Measurements from ENCODE around the gene RAD23A. TPM values are rescaled to one million over a fixed set of nuclear protein-coding genes. Genes with fewer than 3 reads are reported as not detected.
A peak's percentile ranks its signal among the peaks of the same experiment; 100 is the strongest.

RAD23A gene
- 62.1 TPM for total RNA-seq (ENCODE audit: unreplicated experiment)
- long read RNA-seq, transcript RAD23A-203 (9 exons, 1,746 nt), result major isoform, 19 of 42 reads
- long read RNA-seq, transcript RAD23A-201 (9 exons, 1,736 nt), result minor isoform, 14 of 42 reads
- long read RNA-seq, partial matches to known transcripts, result 0 of 42 reads
- long read RNA-seq, other reads (novel, unspliced or antisense), result 8 of 42 reads

DNA sequence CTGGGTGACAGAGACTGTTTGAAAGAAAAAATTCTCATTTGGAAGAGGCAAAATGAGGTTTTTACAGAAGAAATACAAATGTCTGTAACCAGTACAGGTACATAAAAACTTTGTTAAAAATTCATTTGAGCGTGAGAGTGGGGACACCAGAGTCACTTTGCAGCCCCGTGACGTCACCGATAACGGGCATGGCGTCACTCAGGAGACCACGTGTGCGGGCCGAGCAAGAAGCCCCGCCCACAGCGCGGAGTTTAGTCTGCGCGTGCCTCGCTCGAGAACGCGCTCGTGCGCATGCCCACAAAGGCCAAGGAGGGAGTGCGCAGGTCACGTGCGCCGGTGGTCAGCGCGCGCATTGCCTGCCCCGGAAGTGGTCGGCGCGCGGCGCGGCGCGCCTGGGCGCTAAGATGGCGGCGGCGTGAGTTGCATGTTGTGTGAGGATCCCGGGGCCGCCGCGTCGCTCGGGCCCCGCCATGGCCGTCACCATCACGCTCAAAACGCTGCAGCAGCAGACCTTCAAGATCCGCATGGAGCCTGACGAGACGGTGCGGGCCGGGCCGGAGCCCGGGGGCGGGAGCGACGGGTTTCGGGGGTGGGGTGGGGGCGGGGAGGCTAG lies at the start of gene RAD23A:
TSS of gene RAD23A (plus strand) at position 384 of the 613 bp plus-strand sequence. CDS start at position 471, 87 bp downstream.
- peaks cover 14% of the 10 kb centered on the region for H3K27me3 Mint-ChIP-seq (ENCODE audit: unreplicated experiment)
- H3K9me3 Mint-ChIP-seq (ENCODE audit: unreplicated experiment), result peaks cover 19% of the 10 kb centered on the region
- H3K4me3 Mint-ChIP-seq (ENCODE audit: unreplicated experiment), result peak within 1 kb of the TSS; percentile 92
- no peaks in the 10 kb centered on the region for H3K36me3 Mint-ChIP-seq (ENCODE audit: unreplicated experiment)
- TF ChIP-seq, protein P1, sequence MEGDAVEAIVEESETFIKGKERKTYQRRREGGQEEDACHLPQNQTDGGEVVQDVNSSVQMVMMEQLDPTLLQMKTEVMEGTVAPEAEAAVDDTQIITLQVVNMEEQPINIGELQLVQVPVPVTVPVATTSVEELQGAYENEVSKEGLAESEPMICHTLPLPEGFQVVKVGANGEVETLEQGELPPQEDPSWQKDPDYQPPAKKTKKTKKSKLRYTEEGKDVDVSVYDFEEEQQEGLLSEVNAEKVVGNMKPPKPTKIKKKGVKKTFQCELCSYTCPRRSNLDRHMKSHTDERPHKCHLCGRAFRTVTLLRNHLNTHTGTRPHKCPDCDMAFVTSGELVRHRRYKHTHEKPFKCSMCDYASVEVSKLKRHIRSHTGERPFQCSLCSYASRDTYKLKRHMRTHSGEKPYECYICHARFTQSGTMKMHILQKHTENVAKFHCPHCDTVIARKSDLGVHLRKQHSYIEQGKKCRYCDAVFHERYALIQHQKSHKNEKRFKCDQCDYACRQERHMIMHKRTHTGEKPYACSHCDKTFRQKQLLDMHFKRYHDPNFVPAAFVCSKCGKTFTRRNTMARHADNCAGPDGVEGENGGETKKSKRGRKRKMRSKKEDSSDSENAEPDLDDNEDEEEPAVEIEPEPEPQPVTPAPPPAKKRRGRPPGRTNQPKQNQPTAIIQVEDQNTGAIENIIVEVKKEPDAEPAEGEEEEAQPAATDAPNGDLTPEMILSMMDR (IDR thresholded peaks at IDR 0.05; ENCODE audit: partially characterized antibody, unreplicated experiment), result no peak
- peaks cover 12% of the 10 kb centered on the region for H3K4me1 Mint-ChIP-seq (ENCODE audit: low read depth, unreplicated experiment)
- peak; percentile 100 for DNase-seq
- peak within 1 kb of the TSS; percentile 84 for H3K27ac Mint-ChIP-seq (ENCODE audit: unreplicated experiment)

- TF ChIP-seq, protein P1 (IDR thresholded peaks at IDR 0.05; ENCODE audit: partially characterized antibody, unreplicated experiment), result no peak
- no peak for DNase-seq
- H3K27ac Mint-ChIP-seq (ENCODE audit: unreplicated experiment), result no peak overlapping the region
- no peak overlapping the region for H3K4me3 Mint-ChIP-seq (ENCODE audit: unreplicated experiment)
- no peaks in the 10 kb centered on the region for H3K4me1 Mint-ChIP-seq (ENCODE audit: low read depth, unreplicated experiment)
- peaks cover 1% of the 10 kb centered on the region for H3K27me3 Mint-ChIP-seq (ENCODE audit: unreplicated experiment)
- H3K36me3 Mint-ChIP-seq (ENCODE audit: unreplicated experiment), result no peaks in the 10 kb centered on the region
- H3K9me3 Mint-ChIP-seq (ENCODE audit: unreplicated experiment), result peaks cover 2% of the 10 kb centered on the region
Observed at GRCh38 chr19:12896460-12896859, 49.2 kb upstream of the RAD23A start.

DNA sequence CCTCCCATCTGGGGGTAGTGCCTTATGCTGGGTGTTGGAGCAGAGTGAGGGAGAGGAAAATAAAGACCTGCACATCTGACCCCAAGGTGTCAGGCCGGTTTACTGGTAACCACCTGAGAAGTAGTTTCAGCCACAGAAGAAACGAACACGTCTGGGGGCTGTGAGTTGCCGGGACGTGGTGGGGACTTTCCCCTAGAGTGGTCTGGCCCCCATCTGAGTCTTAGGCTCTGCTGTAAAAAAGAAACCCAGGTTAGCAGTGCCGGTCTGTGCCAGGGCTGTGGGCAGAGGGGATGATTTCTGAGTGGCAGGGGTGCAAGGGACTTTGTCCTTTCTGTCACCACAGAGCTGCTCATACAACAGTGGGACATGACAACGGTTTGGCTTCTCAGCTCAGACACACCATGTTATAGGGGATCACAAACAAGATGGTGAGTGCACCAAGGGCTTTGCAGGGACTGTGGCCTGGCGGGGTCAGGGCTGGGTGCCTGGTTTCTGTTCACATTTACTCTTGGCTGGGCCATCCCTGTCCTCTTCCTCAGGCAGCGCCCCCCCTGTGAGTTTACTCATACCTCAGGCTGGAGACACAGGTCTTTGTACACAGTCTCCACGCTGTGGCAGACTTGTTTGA lies 45.7 kb upstream of the RAD23A start:
- no peak for DNase-seq
- TF ChIP-seq, protein P1 (IDR thresholded peaks at IDR 0.05; ENCODE audit: partially characterized antibody, unreplicated experiment), result no peak
- no peak overlapping the region for H3K4me3 Mint-ChIP-seq (ENCODE audit: unreplicated experiment)
- H3K27me3 Mint-ChIP-seq (ENCODE audit: unreplicated experiment), result peaks cover 1% of the 10 kb centered on the region
- no peak overlapping the region for H3K27ac Mint-ChIP-seq (ENCODE audit: unreplicated experiment)
- no peaks in the 10 kb centered on the region for H3K4me1 Mint-ChIP-seq (ENCODE audit: low read depth, unreplicated experiment)
- H3K36me3 Mint-ChIP-seq (ENCODE audit: unreplicated experiment), result no peaks in the 10 kb centered on the region
- H3K9me3 Mint-ChIP-seq (ENCODE audit: unreplicated experiment), result peaks cover 2% of the 10 kb centered on the region

DNA sequence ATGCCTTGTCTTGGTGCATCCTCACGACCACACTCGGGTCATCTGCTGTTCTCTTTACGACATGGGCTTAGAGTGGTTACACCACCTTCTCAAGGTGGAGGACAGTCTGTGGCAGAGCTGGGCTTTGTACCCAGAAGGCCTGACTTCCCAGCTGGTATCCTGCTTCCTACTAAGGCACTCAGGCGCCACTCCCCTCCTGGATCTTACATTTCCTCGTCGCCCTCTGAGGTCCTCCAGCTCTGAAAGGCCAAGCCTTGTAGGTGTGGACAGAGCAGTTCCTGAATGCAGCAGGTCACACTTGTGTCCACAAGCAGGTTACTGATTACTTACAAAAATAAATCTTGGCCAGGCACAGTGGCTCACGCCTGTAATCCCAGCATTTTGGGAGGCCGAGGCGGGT lies 38.5 kb upstream of the RAD23A start:
- Mint-ChIP-seq H3K27ac (ENCODE audit: unreplicated experiment) (no peak overlapping the region), H3K4me1 (ENCODE audit: low read depth, unreplicated experiment) (peaks cover 7% of the 10 kb centered on the region), H3K4me3 (ENCODE audit: unreplicated experiment) (no peak overlapping the region), H3K36me3 (ENCODE audit: unreplicated experiment) (no peaks in the 10 kb centered on the region), H3K27me3 (ENCODE audit: unreplicated experiment) (no peaks in the 10 kb centered on the region), H3K9me3 (ENCODE audit: unreplicated experiment) (peaks cover 7% of the 10 kb centered on the region)
- DNase-seq, result no peak
- TF ChIP-seq, protein P1 (IDR thresholded peaks at IDR 0.05; ENCODE audit: partially characterized antibody, unreplicated experiment), result no peak

- H3K27ac Mint-ChIP-seq (ENCODE audit: unreplicated experiment), result peak overlapping the region; percentile 87
- TF ChIP-seq, protein P1 (IDR thresholded peaks at IDR 0.05; ENCODE audit: partially characterized antibody, unreplicated experiment), result no peak
- H3K27me3 Mint-ChIP-seq (ENCODE audit: unreplicated experiment), result peaks cover 3% of the 10 kb centered on the region
- peaks cover 27% of the 10 kb centered on the region for H3K4me1 Mint-ChIP-seq (ENCODE audit: low read depth, unreplicated experiment)
- DNase-seq, result no peak
- peak overlapping the region; percentile 70 for H3K4me3 Mint-ChIP-seq (ENCODE audit: unreplicated experiment)
- no peaks in the 10 kb centered on the region for H3K36me3 Mint-ChIP-seq (ENCODE audit: unreplicated experiment)
- peaks cover 7% of the 10 kb centered on the region for H3K9me3 Mint-ChIP-seq (ENCODE audit: unreplicated experiment)
Observed at GRCh38 chr19:12912571-12912970, 33.1 kb upstream of the RAD23A start.

All from glutamatergic neuron (in vitro differentiated cells).